GM23248 (cell line): ENCODE measurements around the gene CELA2B.
"Not testable (repeated sequence)": the region's sequence is repeated elsewhere in the genome, so short reads cannot be mapped to it uniquely, and the experiment has no call there.

Experiments used
- EZH2 ChIP-seq: fragments of 200-600 bp; sonication (generic); IDR thresholded peaks from 2 replicates; pipeline ENCODE4 v1.6.1; 2018; ENCODE audit warnings: antibody characterized with exemption, mild to moderate bottlenecking; ENCODE audit not compliant: insufficient read depth, poor library complexity, severe bottlenecking
- EZH2phosphoT487 ChIP-seq: fragments of 200-600 bp; sonication (generic); IDR thresholded peaks from 2 replicates; pipeline ENCODE4 v1.6.1; 2018; ENCODE audit warnings: antibody characterized with exemption, moderate library complexity, mild to moderate bottlenecking, low read depth; ENCODE audit not compliant: insufficient read depth

DNA sequence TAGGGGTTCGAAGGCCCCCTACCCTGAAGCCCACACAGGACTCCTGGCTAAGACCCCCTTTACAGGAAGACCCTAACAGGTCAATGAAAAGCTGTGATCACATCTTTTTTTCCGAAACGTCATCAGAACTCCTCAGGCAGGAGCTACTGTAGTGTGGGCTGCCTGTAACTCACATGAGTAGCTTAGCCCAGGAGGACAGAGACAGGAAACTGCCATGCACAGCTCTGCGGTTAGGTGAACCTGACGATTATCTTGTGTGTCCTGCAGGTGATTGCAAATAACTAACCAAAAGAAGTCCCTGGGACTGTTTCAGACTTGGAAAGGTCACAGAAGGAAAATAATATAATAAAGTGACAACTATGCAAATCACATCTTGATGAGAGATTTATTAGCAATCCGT is 4.2 kb upstream of the CELA2B start:
- not testable (repeated sequence) for TF ChIP-seq EZH2, EZH2phosphoT487
